Stimulated activated CD4-positive, alpha-beta T cell treated with anti-CD3 and anti-CD28 coated beads, Interleukin-15, amount 100 ng/mL, for 48 hours (primary cell): ENCODE data around the gene ELAPOR1.
A peak's percentile ranks its signal among the peaks of the same experiment; 100 is the strongest.

Experiments
- DNase-seq, 2 donors: peaks; one replicate each; pipeline ENCODE4 v3.0.0-alpha.2; 2020; ENCODE audit warnings: low read depth in 2 of 2

ELAPOR1 gene, protein sequence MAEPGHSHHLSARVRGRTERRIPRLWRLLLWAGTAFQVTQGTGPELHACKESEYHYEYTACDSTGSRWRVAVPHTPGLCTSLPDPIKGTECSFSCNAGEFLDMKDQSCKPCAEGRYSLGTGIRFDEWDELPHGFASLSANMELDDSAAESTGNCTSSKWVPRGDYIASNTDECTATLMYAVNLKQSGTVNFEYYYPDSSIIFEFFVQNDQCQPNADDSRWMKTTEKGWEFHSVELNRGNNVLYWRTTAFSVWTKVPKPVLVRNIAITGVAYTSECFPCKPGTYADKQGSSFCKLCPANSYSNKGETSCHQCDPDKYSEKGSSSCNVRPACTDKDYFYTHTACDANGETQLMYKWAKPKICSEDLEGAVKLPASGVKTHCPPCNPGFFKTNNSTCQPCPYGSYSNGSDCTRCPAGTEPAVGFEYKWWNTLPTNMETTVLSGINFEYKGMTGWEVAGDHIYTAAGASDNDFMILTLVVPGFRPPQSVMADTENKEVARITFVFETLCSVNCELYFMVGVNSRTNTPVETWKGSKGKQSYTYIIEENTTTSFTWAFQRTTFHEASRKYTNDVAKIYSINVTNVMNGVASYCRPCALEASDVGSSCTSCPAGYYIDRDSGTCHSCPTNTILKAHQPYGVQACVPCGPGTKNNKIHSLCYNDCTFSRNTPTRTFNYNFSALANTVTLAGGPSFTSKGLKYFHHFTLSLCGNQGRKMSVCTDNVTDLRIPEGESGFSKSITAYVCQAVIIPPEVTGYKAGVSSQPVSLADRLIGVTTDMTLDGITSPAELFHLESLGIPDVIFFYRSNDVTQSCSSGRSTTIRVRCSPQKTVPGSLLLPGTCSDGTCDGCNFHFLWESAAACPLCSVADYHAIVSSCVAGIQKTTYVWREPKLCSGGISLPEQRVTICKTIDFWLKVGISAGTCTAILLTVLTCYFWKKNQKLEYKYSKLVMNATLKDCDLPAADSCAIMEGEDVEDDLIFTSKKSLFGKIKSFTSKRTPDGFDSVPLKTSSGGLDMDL

GRCh38 chr1:109113590-109114341, at the start of gene ELAPOR1:
Gene ELAPOR1, plus strand, starts transcription at chr1:109114115. Its CDS starts 69 bp downstream, at chr1:109114184.
- DNase-seq: peak; percentile 62 to 69

GRCh38 chr1:109065137-109065536, 48.8 kb upstream of the ELAPOR1 start:
- no peak for DNase-seq

GRCh38 chr1:109067883-109068282, 46.0 kb upstream of the ELAPOR1 start:
- DNase-seq: no peak

DNA sequence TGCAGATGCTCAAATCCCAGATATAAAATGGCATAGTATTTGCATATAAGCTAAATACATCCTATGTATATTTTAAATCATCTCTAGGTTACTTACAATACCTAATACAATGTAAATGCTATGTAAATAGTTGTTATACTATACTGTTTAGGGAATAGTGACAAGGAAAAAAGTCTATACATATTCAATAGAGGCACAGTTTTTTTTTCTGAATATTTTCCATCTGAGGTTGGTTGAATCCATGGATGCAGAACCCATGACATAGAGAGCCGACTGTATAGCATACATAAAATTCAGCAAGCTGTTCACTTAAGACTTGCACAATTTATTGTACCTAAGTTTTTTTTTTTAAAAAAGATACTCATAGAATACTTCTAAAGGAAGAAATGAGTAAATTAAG, 44.6 kb upstream of the ELAPOR1 start:
- DNase-seq: no peak

GRCh38 chr1:109075531-109076490, 38.1 kb upstream of the ELAPOR1 start, which contains the start of gene TAF13:
Gene TAF13, minus strand, starts transcription at chr1:109076003. Its CDS starts 56 bp downstream, at chr1:109075947.
- peak; percentile 72 to 83 for DNase-seq

- no peak for DNase-seq
Measured at GRCh38 chr1:109078317-109078716, 35.6 kb upstream of the ELAPOR1 start.

DNA sequence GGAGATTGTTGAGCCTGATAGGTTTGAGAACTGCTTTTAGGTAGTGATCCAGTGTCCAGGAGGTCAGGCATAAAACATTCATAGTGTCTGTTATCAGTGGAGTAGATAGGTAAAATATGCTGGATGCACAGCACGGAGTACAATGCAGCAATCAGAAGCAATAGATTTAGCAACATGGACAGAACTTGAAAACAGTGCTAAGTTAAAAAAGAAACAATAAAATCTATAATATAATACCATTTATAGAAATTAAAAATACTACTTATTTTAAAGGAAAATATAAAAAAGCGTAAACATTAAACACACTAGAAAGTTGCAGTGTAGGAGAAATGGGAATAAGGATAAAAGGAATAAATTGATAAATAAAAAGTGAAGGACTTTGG, 34.7 kb upstream of the ELAPOR1 start:
- DNase-seq: no peak

GRCh38 chr1:109080441-109081082, 33.4 kb upstream of the ELAPOR1 start:
- DNase-seq: no peak

GRCh38 chr1:109083501-109083900, 30.4 kb upstream of the ELAPOR1 start:
- no peak for DNase-seq

DNA sequence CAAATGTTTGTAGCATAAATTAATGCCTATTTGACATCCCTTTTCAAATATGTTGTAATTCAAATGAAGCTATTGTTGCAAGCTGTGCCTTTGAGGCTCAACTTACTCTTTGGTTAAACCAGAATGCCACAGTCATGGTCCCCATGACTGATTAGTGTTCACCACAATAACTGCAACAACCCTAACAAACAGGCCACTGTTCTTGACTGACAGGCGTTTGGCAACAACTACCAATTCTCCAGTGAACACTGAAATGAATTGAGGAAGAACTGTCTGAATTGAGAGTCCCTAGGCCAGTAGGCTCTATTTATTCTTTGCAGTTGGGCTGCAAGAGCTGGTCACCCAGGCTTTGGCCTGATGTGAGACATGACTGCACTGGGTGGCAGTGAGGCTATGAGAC, 30.0 kb upstream of the ELAPOR1 start:
- no peak for DNase-seq

DNA sequence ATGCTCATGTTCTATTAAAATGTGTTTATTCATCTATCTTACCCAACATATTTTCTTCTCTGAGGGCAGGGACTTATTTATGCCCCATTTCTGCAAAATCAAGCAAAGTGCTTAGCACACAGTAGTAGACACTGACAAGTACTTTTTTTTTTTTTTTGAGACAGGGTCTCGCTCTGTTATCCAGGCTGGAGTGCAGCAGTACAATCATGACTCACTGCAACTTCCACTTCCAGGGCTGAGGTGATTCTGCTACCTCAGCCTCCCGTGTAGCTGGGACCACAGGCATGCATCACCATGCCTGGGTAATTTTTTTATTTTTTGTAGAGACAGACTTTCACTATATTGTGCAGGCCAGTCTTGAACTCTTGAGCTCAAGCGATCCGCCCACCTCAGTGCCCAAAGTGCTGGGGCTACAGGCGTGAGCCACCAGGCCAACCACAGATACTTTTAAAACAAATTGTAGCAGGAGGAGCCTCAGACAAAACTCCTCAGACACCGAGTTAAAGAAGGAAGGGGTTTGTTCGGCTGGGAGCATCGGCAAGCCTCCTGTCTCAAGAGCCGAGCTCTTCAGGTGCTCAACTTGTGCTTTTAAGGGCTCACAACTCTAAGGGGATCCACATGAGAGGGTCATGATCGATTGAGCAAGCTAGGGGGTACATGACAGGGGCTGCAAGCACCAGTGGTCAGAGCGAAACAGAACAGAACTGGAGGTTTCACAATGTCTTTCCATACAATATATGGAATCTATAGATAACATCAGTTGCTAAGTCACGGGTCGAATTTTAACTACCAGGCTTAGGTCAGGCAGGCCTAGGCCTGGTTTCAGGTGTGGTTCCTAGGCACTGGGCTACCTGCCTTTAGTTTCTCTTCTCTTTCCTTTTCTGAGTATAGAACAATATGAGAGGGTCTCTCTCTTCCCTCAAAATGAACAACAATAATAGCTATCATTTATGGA, 29.1 kb upstream of the ELAPOR1 start:
- no peak for DNase-seq

DNA sequence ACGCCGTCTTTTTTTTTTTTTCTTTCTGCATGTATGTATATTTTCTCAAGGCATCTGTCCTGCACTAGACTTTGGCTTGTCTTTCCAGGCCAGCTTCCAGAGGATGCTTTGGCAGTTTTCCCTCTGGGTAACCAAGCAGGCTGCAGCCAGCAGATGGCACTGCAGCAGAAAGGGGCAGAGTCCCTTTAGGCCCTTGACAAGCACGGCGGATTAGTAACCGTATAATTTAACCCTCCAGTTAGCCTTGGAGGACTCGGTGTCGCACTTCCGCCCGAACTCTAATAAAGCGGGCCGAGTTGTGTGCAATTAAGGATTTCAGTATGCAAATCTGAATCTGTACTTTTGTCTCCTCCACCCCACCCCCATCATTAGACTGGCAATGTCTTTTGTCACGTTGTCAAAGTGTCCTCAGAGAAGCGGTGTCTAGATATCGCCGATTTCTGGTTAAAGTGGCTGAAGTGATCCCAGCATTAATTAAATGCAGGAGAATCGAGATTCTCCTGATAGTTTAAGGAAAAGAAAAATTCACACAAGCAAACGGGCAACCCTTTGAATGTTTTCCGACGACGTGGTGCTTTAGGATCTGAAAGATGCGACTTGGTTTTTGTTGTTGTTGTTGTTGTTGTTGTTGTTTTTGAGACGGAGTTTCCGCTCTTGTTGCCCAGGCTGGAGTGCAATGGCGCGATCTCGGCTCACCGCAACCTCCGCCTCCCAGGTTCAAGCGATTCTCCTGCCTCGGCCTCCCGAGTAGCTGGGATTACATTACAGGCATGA, 24.5 kb upstream of the ELAPOR1 start:
- DNase-seq: peak in 1 of 2 donors; percentile 57

GRCh38 chr1:109090196-109091077, 23.5 kb upstream of the ELAPOR1 start, which contains the start of gene TMEM167B:
Gene TMEM167B, plus strand, starts transcription at chr1:109090764. Its CDS starts 109 bp downstream, at chr1:109090873.
- DNase-seq: peak; percentile 83 to 85

DNA sequence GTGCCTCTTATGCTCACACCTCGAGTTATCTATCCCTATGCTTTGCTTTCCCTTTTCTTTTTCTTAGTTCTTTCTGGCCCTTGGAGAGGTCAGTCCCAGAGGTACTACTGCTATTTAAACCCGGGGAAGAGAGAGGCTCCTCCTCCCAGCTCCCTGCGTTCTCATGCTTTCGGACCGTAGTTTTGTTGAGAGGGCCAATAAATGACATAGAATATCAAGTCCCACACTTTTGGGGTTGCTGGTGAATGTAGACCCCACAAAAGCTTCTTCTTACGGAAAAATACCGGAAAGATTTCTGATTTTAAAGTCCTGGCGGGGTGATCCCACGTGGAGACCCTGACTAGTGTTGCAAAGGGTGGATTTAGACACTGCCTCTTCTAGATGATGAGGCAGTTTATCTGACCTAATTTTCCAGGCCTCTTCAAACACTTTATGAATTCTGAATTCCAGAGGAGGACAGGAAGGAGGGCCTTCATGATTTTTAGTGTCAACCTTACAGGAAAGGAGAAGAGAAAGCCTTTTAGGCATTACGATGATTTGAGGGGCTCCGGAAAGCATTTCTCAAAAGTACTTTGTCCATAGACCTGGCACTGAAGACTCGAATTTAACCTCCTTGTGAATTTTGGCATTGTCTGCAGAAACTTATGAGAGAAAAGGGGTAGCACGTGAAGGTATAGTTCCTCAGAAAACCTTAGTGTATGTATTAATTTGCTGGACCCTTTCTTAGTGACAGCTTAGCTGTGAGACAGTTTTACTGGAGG, 22.7 kb upstream of the ELAPOR1 start:
- DNase-seq: no peak

DNA sequence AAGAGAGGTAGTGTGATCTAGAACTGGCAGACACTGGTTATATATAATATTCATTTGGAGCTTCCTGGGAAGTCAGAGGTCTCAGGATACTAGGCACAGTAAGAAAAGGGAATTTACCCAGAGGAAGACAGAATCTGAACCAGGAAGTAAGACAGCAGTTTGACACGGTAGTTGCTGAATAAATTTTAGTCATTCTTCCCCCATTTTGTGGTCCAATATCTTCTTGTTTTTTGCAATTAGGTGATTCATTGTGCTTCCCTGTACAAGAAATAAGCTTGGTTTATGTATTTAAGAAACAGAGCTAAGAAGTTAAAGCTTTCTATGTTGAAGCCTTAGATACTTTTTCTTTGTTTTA, 22.1 kb upstream of the ELAPOR1 start:
- DNase-seq: no peak

DNA sequence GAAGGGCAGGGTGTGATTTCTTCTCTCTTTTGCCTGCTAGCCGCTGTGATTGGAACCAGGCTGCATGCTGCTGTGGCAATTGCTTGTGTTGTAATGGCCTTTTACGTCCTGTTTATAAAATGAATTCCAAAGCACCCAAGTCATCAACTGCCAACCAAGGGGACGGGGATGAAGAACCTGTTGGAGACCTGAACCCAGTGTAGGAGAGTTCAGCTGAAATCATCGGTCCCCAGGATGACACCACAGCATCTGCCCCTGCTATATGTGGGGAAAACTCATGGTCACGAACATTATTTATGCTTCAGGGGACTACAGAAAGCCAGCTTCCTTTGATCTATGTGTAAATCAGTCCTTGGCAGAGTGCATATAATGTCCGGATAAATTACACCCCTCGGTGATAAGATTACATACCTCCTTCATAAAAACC, 19.5 kb upstream of the ELAPOR1 start:
- no peak for DNase-seq
